Tibial nerve (tissue), 4 donors: Measurements from ENCODE around the gene SLC22A3. TPM values are rescaled to one million over a fixed set of nuclear protein-coding genes. Genes with fewer than 3 reads are reported as not detected.

Experiments
- DNase-seq, 2 donors: peaks; one replicate each; pipeline ENCODE4 v3.0.0-alpha.2; 2019; ENCODE audit warnings: low spot score in 2 of 2
- H3K27ac ChIP-seq, 4 donors: fragments of 200-600 bp; sonication (generic) in 3 of 4; one replicate each; pipeline ENCODE4 v1.5.1; 2017 to 2019; ENCODE audit warnings: mild to moderate bottlenecking in 1 of 4
- H3K27me3 ChIP-seq, 2 donors: fragments of 200-600 bp; sonication (generic) in 1 of 2; one replicate each; pipeline versions ENCODE4 v1.5.1 to v1.6.0; 2017 to 2019
- H3K36me3 ChIP-seq, 3 donors: fragments of 200-600 bp; sonication (generic); one replicate each; pipeline ENCODE4 v1.5.1; 2018 to 2019
- H3K4me1 ChIP-seq, 4 donors: fragments of 200-600 bp; sonication (generic) in 3 of 4; one replicate each; pipeline ENCODE4 v1.5.1; 2017 to 2019
- H3K4me3 ChIP-seq, 4 donors: fragments of 200-600 bp; sonication (generic) in 3 of 4; one replicate each; pipeline ENCODE4 v1.5.1; 2017 to 2019; ENCODE audit warnings: mild to moderate bottlenecking in 1 of 4, moderate library complexity in 1 of 4
- H3K9me3 ChIP-seq, 4 donors: fragments of 200-600 bp; sonication (generic) in 3 of 4; one replicate each; pipeline ENCODE4 v1.5.1; 2017 to 2019
- CTCF ChIP-seq, 5 experiments: fragments of 200-600 bp in 3 of 5; fragments of 450-650 bp in 2 of 5; sonication (generic) in 3 of 5; IDR thresholded peaks; one replicate each; pipeline ENCODE4 v1.5.1; 2016 to 2019; ENCODE audit warnings: antibody characterized with exemption in 5 of 5, mild to moderate bottlenecking in 3 of 5, moderate library complexity in 2 of 5
- EP300 ChIP-seq, 2 donors: sonication (generic); formaldehyde crosslinking; IDR thresholded peaks; one replicate each; pipeline ENCODE4 v1.6.1; 2017; ENCODE audit warnings: antibody characterized with exemption in 2 of 2, mild to moderate bottlenecking in 1 of 2
- POLR2A ChIP-seq, 2 donors: fragments of 450-650 bp; IDR thresholded peaks; one replicate each; pipeline ENCODE4 v1.6.1; 2017; ENCODE audit warnings: antibody characterized with exemption in 2 of 2, mild to moderate bottlenecking in 2 of 2, moderate library complexity in 2 of 2
- WGBS, 2 donors: methylation state at CpG; one replicate each; pipeline ENCODE4 v1.1.5; 2018; 5-methylcytosine and 5-hydroxymethylcytosine counted together
- total RNA-seq, 4 donors: library from RNA; depleted of rRNA; stranded (reverse); fragments of >200 nt; gene quantifications; one replicate each; pipeline ENCODE4 v1.1.0, GENCODE V29; 2016

The SLC22A3 gene
- total RNA-seq, 4 donors from 2014 or later, result 76.8 to 361 (median 263) TPM

GRCh38 chr6:160494576-160494975 lies 146.4 kb downstream of the SLC22A3 start:
- no peak for DNase-seq
- peaks cover 0 to 5% (median 0%) of the 10 kb centered on the region in 3 donors for H3K36me3 ChIP-seq
- H3K4me3 ChIP-seq, result no peak overlapping the region
- TF ChIP-seq EP300 (IDR thresholded peaks at IDR 0.05), result no peak
- TF ChIP-seq CTCF (IDR thresholded peaks at IDR 0.05), result no peak
- TF ChIP-seq POLR2A (IDR thresholded peaks at IDR 0.05), result no peak
- no peaks in the 10 kb centered on the region for H3K4me1 ChIP-seq
- H3K27ac ChIP-seq, result no peak overlapping the region
- WGBS, 2 donors, result 93 to 95% methylated on average over 3 of the region's 3 CpGs
- no peaks in the 10 kb centered on the region for H3K27me3 ChIP-seq
- H3K9me3 ChIP-seq, result no peaks in the 10 kb centered on the region

DNA sequence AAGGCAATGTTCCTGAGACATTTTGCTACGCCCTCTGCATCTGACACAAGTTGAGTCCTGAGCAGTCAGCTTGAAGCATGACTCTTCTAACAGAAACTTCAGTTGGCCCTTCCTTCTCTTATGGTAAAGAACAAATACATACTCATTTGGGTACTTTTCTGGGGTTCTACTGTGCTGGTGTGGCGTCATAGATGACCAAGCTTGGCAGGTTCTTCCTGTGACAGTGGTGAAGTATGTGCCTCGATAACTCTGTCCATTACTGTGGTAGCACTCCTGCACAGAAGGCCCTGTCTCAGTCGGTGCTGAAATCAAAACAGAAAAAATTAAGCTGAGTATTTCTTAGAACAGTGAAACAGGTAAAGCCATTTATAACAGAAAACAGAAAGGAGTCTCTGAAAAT lies 152.5 kb downstream of the SLC22A3 start:
- Histone ChIP-seq H3K4me1 (no peaks in the 10 kb centered on the region), H3K27me3 (no peaks in the 10 kb centered on the region), H3K27ac (no peak overlapping the region), H3K4me3 (no peak overlapping the region), H3K36me3 (no peaks in the 10 kb centered on the region), H3K9me3 (peaks cover 0 to 25% (median 2%) of the 10 kb centered on the region in 4 donors)
- WGBS, 2 donors, result 89 to 93% methylated on average over 4 of the region's 4 CpGs
- TF ChIP-seq POLR2A (IDR thresholded peaks at IDR 0.05) (no peak), CTCF (IDR thresholded peaks at IDR 0.05) (no peak), EP300 (IDR thresholded peaks at IDR 0.05) (no peak)
- no peak for DNase-seq

Other genes with a start within 250 kb of the SLC22A3 start
- gene SLC22A1, start 226.6 kb upstream of the SLC22A3 start, total RNA-seq, result 1 to 10 TPM; 1.3 to 5.5 (median 2.3) TPM
- not detected for gene SLC22A2, start 89.6 kb upstream of the SLC22A3 start, total RNA-seq